GM20000 (cell line): ENCODE data around the gene PMM2.
"Not testable (repeated sequence)": the region's sequence is repeated elsewhere in the genome, so short reads cannot be mapped to it uniquely, and the experiment has no call there.

Experiments
- DNase-seq: peaks from one replicate; pipeline ENCODE4 v3.0.0; 2012; ENCODE audit warnings: low spot score
- CTCF ChIP-seq: IDR thresholded peaks from 2 replicates; pipeline ENCODE4 v1.5.1; 2012; ENCODE audit warnings: mild to moderate bottlenecking, control low read depth; ENCODE audit errors: extremely low read depth, missing control alignments

Gene PMM2

GRCh38 chr16:8831871-8832716, 34.5 kb downstream of the PMM2 start:
- TF ChIP-seq CTCF = no peak
- no peak for DNase-seq

- TF ChIP-seq CTCF = no peak
Observed at GRCh38 chr16:8832717-8833105, 35.1 kb downstream of the PMM2 start.

GRCh38 chr16:8836797-8837196, 39.2 kb downstream of the PMM2 start:
- DNase-seq = not testable (repeated sequence)

More at GRCh38 chr16:8832717-8833105, 35.1 kb downstream of the PMM2 start:
- DNase-seq = no peak

GRCh38 chr16:8837594-8837993, 40.0 kb downstream of the PMM2 start:
- not testable (repeated sequence) for DNase-seq

- not testable (repeated sequence) for DNase-seq
Observed at GRCh38 chr16:8842016-8842415, 44.4 kb downstream of the PMM2 start.

- DNase-seq = not testable (repeated sequence)
Observed at GRCh38 chr16:8843296-8843695, 45.7 kb downstream of the PMM2 start.

GRCh38 chr16:8845699-8846298, 48.2 kb downstream of the PMM2 start:
- DNase-seq = no peak
- TF ChIP-seq CTCF = no peak

GRCh38 chr16:8846401-8846932, 48.8 kb downstream of the PMM2 start:
- no peak for TF ChIP-seq CTCF
- DNase-seq = no peak

GRCh38 chr16:8847145-8847544, 49.5 kb downstream of the PMM2 start:
- no peak for TF ChIP-seq CTCF
- no peak for DNase-seq
